SU-DHL-6 (cell line): ENCODE data around the gene MAPK12.

ENCODE experiments used
- EZH2phosphoT487 ChIP-seq: fragments of 200-600 bp; sonication (generic), shearing (Covaris generic); conservative IDR thresholded peaks from 2 replicates; pipeline ENCODE4 v1.6.1; 2018; ENCODE audit warnings: mild to moderate bottlenecking, antibody characterized with exemption, low read length, moderate library complexity, mixed read lengths
- TF ChIP-seq, protein P1 (sequence below): fragments of 200-600 bp; sonication (generic); IDR thresholded peaks from one replicate; pipeline ENCODE4 v1.5.1; 2017; ENCODE audit warnings: antibody characterized with exemption, mild to moderate bottlenecking, low read length, moderate library complexity; ENCODE audit not compliant: insufficient read depth, poor library complexity, severe bottlenecking

DNA sequence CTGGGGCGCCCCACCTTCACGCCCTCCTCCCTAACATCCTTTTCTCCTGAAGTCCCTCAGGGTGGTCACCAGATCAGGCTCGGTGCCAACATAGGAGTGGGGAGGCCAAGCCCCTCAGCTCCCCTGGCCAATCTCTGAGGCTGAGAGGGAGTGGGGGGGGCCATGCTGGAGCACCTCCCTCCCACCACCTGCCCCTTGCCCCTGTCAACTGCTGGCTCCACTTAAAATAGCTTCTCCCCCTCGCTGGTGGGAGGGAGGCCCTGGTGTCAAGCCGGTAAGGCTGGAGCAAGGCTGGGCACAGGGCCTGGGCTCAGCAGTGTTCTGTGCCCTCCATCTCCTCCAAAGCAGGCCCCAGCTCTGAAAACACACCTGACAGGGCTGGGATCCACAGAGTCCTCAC lies 41.1 kb upstream of the MAPK12 start:
- TF ChIP-seq, protein P1, sequence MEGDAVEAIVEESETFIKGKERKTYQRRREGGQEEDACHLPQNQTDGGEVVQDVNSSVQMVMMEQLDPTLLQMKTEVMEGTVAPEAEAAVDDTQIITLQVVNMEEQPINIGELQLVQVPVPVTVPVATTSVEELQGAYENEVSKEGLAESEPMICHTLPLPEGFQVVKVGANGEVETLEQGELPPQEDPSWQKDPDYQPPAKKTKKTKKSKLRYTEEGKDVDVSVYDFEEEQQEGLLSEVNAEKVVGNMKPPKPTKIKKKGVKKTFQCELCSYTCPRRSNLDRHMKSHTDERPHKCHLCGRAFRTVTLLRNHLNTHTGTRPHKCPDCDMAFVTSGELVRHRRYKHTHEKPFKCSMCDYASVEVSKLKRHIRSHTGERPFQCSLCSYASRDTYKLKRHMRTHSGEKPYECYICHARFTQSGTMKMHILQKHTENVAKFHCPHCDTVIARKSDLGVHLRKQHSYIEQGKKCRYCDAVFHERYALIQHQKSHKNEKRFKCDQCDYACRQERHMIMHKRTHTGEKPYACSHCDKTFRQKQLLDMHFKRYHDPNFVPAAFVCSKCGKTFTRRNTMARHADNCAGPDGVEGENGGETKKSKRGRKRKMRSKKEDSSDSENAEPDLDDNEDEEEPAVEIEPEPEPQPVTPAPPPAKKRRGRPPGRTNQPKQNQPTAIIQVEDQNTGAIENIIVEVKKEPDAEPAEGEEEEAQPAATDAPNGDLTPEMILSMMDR: no peak
- no peak for TF ChIP-seq EZH2phosphoT487
